Hepatic stellate cell (primary cell): ENCODE results near the gene PTBP2.

Experiments used
- DNase-seq: peaks from one replicate; pipeline ENCODE4 v3.0.0; 2011; ENCODE audit warnings: low spot score

The PTBP2 gene, protein sequence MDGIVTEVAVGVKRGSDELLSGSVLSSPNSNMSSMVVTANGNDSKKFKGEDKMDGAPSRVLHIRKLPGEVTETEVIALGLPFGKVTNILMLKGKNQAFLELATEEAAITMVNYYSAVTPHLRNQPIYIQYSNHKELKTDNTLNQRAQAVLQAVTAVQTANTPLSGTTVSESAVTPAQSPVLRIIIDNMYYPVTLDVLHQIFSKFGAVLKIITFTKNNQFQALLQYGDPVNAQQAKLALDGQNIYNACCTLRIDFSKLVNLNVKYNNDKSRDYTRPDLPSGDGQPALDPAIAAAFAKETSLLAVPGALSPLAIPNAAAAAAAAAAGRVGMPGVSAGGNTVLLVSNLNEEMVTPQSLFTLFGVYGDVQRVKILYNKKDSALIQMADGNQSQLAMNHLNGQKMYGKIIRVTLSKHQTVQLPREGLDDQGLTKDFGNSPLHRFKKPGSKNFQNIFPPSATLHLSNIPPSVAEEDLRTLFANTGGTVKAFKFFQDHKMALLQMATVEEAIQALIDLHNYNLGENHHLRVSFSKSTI

DNA sequence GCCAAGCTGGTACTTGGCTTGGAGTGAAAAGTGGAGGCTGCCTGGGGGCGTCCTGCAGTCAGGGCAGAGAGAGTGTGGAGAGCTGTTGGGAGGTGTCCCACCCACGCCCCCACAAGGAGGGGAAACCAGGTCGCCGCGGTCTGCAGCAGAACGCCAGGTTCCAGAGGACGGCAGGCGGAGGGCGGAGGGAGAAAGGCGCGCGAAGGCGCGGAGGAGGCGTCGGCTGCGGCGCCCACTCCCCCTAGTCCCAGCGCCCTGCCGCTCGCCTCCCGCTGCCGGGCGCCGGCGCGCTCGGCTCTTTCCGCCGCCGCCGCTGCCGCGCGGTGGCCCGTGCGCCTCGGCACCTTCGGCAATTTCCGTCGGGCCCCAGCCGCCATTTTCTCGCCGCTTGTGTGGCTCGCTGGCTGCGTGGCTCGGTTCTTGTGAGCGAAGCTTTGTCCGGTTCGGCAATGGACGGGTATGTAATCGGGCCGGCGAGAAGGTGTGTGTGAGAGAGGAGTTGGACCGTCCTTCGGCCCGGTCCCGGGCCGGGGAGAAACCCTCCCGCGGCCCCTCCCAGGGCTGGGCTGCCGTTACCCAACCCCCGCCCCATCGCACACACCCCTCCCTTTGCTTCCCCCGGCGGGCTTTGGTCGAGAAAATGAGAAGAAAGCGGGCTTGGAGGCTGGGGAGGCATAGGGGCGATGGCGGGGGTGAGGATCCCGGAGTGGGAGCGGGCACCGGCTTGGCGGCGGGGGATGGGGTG, at the start of gene PTBP2:
Gene PTBP2, plus strand, starts transcription at position 369 of the 745 bp plus-strand sequence. Its CDS starts 81 bp downstream, at position 450.
- peak; percentile 81 for DNase-seq

DNA sequence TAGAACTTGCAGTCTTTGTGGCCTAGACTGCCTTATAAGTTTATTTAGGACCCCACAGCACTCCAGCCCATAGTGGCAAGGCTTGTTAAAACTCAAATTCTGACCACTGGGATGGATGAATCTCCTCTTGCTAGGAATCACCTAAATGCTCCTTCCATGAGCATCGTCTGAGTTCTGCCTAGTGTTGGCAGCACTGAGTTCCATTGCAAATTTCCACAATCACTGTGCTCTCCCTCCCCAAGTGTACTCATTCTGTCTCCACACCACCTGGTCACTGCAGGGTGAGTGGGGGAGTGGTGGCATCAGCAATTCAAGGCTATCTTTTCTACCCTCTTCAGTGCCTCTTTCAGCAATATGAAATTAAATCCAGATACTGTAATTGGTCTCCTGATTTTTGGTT, 46.7 kb upstream of the PTBP2 start:
- DNase-seq = no peak

DNA sequence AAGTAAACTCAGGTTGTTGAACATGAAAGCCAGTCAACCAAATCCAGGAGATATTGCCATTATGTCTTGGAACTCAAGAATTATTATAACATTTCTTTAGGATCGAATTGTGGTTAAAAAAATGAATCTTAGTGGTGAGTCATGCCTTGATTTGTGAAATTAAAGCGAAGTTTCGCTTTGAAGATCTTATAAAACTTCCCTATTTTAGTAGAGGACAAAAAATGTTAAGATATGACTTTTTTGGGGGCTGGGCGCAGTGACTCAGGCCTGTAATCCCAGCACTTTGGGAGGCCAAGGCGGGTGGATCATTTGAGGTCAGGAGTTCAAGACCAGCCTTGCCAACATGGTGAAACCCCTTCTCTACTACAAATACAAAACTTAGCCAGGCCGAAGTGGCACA, 39.5 kb upstream of the PTBP2 start:
- no peak for DNase-seq

DNA sequence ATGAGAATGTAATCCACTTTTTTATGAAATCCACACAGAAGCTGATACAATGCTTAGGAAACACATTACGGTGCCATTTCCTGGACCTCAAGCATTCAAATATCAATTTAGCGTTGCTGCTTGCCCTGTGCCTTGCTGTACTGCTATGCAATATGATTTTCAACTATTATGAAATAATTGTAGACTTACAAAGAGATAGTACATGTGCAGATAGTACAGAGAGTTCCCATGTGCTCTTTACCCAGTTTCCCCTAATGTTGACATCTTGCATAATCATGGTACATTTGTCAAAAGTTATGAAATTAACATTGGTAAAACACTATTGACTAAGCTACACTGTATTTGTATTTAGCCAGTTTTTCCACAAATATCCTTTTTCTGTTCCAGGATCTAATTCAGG, 37.7 kb upstream of the PTBP2 start:
- no peak for DNase-seq

DNA sequence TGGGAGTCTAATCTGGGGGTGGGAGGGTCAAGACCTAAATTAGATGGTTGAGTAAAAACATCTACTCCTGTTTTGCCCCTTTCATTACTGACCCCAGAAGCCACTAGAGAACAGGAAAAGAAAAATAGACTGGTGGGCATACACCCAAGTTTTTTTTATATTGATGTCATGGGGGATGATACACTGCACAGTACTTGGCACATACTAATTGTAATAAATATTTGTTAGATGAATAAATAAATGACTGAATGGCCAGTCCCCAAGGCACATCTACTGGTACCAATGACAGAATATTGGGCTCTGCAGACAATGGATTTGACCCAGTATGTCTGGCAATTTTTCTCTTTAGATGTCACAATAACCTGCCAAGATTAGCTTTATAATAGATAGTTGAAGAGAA, 36.8 kb upstream of the PTBP2 start:
- DNase-seq = no peak

DNA sequence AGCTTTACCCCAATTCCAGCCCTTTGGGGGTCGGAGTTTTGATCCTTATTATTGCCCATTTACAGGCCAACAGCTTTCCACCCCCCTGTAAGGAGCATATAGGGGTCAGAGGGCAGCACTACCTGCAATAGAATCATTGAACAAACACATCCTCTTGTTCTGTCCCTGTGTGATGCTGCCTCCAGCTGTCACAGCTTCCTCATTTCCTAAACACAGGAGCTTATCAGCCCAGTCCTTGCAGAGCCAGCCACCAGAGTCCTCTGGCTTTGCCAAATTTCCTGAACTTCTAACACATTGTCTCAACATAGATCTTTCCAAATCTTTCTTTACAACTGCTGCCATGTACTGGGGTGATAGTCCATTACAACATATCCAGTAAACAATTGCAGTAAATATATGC, 32.8 kb upstream of the PTBP2 start:
- no peak for DNase-seq

DNA sequence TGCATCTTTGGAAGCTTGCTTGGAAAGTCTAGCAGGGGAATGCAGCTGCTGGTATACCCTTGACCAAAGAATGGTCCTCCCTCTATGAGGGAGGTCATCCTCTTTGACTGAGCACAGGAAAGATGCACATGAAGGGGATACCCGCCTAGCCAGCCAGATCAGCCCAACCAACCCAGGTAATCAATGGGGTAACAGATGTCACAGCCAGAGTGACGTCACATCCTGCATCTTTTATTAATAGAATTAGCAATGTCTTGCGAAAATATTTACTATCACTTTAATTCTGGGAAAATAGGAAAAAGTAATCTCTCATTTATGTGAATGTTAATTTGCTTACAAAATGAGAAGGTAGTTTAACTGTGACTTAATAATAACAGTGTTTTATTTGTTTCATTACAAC, 25.6 kb upstream of the PTBP2 start:
- DNase-seq = no peak

DNA sequence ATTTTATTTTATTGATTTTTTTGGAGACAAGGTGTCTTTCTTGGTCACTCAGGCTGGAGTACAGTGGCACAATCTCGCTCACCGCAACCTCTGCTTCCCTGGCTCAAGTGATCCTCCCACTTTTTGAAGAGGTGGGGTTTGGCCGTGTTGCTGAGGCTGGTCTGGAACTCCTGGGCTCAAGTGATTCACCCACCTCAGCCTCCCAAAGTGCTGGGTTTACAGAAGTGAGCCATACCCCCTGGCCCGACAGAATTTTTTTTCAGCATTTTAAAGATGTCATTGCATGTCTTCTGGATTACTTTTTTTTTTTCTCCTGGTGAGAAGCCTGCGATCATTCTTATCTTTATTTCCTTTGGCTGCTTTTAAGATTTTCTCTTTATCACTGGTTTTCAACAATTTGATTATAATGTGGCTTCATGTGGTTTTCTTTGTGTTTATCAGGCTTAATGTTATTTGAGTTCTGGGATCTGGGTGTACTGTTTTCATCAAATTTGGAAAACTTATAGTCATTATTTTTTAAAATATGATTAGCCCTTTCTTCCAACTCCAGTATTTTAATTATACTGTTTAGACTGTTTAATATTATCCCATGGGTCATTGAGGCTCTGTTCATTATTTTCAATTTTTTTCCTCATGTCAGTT, 23.1 kb upstream of the PTBP2 start:
- DNase-seq = no peak

DNA sequence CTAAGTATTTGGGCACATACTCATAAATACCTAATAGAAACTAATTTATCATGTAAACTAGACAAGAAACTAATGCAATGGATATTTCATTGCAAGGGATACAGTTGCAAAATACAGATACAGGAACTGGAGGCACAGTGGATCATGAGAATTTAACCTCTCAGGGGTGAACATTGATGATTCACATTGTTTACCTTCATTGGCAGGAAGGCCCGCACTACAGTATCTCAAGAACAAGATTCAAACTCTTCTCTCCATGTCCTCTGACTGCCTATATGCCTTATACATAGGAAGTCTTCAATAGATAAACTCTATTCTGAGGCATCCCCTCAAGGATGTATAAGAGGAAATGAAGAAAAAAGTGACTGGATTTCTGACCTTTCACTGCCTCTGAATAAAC, 18.4 kb upstream of the PTBP2 start:
- DNase-seq = no peak

DNA sequence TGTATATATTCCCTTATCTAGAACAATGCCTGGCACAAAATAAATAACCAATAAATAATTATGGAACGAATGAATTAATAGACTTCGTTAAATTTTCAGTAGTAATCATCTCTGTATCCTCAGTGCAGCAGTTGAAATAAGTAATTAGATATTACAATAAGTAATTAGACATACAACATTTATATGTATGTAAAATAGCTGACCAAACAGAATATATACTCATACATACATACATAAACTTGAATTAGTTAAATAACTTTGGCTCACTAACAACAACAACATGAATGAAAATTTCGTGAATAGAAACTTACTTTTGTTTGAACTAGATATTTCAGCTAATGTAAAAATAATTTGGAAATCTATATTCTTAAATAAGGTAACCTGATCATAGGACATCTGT, 14.6 kb upstream of the PTBP2 start:
- DNase-seq = no peak

DNA sequence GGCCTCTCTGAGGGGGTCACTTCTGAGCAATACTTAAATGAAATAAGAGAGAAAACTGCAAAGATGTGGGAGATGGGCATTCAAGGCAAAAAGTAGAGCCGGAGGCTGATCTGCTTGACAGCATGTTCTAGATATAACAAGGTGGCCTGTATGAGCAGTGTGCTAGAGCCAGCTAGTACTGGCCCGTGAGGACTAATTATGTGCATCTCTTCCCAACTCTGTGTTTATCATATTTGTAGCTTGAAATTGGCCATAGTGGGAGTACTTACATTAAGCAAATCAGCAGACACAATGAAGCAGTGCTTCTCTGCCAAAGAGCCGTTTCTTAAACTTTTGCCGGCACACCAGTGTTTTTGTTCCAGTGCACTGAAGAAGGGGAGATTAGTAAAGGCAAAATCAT, 13.1 kb upstream of the PTBP2 start:
- no peak for DNase-seq

DNA sequence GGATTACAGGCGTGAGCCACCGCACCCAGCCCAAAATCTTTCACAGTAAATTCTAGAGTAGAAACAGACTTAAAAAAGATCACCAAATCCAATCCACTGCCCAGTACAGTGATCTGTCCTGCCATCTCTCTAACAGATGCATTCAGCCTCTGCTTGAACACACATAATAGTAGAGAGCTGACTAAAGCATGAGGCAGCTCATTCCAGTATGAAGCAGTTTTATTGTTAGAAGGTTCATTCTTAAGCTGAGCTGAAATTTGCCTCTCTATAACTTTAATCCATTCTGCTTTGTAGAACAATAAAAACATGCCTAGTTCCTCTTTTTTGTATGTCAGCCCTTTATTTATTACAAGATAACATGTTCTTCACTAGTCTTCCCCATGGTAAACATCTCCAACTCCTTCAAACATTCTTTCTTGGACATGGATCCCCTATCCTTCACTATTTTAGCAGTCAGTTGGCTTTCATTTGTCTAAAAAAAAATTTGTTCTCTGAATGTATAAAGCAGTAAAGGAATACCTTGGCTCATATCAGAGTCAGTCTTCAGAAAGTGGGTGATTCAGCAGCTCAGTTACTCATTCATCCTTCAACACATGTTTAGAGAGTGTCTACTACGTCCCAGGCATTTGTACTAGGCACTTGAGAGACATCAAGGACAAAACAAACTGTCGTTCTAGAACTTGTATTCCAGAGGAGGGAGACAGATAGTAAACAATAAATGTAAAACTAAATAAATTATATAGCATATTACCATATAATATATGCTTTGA, 10.7 kb upstream of the PTBP2 start:
- DNase-seq = no peak

DNA sequence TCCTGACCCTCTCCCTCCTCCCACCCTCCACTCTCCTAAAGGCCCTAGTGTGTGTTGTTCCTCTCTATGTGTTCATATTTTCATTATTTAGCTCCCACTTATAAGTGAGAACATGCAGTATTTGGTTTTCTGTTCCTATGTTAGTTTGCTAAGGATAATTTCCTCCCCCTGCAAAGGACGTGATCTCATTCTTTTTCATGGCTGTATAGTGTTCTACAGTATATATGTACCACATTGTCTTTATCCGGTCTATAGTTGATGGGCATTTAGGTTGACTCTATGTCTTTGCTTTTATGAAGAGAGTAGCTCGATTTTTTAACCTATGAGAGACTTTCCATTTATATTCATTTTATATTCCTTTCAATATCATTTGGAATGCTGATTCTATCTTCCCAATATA, 7.9 kb upstream of the PTBP2 start:
- no peak for DNase-seq

DNA sequence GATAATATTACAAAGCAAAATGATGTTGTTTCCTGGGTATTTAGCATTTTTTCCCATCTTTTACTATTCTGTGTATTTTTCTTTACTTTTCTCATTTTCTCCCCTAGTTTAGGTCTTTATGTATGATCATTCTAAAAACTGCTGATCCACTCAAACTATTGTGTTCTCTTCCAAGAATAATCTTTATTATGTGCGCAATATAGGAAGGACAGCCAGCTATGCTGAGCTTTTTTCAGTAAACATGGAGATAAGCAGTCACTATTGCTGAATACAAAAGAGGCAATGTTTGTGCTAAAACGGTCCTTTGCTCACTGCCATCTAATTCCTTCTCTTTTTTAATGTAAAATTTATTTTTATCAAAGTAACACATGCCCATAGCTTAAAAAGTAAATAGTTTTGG, 6.7 kb upstream of the PTBP2 start:
- no peak for DNase-seq

DNA sequence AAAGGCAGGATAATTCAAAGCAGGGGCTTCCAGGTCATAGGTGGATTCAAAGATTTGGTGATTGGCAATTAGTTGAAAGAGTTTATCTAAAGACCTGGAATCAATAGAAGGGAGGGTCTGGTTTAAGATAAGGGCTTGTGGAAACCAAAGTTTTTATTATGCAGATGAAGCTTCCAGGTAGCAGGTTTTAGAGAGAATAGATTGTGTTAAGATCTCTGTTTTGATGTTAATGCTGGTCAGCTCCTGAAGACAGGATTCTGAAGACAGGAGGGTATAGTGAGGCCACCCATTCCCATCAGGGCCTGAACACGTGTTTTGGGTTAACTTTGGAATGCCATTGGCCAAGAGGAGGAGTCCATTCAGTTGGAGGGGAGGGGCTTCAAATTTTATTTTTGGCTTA, 6.1 kb upstream of the PTBP2 start:
- DNase-seq = no peak

DNA sequence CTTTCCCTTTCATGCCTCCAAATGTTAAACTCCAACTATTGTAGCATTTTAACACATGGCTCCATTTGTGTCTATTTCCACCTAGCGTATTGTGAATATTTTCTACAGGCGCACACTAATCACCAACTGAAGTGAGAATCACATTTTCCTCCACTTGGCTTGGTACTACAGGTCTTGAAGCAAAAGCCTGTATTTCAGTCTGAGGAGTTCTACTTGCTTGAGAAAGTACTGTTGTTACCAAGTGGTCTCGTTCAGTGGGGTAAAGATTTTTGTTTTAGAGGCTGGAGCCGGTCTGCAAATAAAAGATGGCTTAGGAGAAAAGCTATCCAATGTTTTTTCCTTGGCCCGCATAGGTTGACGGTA, 550 bp upstream of the PTBP2 start:
- no peak for DNase-seq

DNA sequence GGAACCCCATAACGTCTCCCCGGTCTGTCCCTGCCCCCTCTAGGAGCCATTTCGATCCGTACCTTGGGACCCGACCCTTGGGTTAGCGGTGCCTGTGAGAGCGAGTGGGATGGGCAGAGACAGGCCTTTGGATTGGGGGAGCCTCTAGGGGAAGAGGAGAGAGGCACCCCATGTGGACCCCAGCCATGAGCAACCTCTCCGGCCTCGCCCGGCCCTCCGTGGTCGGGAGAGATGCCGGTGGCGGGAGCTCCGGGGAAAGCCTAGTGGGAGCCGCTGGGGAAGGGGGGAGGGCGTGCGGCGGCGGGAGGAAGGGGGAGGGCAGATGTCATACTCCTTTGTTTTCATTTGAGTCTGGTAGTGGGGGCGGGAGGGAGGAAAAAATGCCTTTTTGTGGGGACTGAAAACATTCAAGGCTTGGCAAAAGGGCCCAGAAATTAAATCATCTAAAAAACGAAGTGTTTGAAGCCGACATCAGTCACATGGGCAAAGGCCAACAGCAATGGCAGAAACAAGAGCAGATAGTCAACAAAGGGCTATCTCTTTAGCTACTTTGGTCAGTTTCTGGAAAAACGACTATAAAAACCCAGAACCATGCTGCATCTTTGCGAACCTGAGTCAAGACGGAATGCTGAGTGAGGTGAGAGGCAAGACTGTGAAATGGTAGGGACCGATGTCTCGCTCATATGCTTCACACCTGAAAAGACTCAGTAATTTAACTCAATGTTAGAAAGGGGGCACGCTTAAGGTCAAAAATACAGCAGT, 758 bp downstream of the PTBP2 start:
- DNase-seq = peak; percentile 64

DNA sequence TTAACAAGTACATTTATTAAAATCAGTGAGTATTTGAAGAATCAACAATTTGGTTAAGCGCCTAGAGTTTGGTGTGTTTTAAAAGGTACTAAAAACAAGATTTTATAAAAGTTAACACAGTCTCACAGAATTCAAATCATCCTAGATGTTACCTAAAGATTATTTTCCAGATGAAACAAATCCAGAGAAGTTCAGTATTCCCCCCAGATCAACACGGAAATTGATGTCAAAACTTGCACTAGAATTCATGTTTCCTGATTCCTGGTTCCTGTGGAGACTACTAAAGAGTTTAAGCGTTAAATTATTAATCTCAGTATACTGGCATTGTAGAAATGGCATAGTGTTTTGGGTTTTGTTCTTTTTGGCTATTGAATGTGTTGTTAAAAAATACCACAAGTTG, 1.4 kb downstream of the PTBP2 start:
- no peak for DNase-seq

DNA sequence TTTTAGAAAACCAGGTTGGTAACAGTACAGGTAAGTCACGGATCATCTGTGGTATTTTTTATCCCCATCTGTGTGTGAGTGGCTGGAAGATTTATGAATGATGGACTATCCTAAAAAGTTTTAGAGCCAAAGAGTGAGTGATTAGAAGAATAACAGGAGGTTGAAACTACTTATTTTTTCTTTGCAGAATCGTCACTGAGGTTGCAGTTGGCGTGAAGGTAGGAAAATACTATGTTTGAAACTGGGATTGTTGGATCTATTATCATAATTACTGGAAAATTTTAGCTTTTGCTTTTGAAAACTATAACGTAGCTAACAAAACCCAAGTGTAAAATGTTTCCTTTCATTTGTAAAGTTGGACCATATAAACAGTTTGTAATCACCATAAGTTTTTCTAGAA, 1.8 kb downstream of the PTBP2 start:
- no peak for DNase-seq

DNA sequence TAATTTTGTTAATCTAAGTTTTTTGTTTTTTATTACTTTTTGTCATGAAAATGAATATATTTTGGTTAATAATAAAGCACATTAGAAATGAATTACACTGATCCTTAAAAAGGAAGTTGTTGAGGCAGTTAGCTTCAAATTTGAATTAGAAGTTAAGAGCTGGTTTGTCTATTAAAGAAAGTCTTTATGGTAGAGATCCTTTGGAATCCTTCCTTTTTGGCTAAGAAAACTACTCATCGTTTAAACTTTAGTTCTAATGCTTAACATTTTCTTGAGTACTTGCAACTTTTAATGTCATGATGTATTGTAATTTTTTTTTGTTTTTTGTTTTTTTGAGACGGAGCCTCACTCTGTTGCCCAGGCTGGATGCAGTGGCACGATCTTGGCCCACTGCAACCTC, 2.4 kb downstream of the PTBP2 start:
- no peak for DNase-seq

DNA sequence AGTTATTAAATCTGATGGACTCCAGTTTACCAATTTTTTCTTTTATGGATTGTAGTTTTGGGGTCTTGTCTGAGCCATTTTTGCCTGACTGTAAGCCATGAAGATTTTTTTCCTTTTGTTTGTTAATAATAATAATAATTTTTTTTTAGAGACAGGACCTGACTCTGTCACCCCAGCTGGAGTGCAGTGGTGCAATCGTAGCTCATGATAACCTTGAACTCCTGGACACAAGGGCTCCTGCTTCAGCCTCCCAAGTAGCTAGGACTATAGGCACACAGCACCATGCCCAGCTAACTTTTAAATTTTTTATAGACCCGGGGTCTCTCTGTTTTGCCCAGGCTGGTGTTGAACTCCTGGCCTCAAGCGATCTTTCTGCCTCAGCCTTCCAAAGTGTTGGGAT, 6.3 kb downstream of the PTBP2 start:
- no peak for DNase-seq
